ENCODE measurements around the gene XYLT1. TPM values are rescaled to one million over a fixed set of nuclear protein-coding genes. Genes with fewer than 3 reads are reported as not detected.

XYLT1 gene
- total RNA-seq, 1 donor from 2014 or later = 14.7 TPM

DNA sequence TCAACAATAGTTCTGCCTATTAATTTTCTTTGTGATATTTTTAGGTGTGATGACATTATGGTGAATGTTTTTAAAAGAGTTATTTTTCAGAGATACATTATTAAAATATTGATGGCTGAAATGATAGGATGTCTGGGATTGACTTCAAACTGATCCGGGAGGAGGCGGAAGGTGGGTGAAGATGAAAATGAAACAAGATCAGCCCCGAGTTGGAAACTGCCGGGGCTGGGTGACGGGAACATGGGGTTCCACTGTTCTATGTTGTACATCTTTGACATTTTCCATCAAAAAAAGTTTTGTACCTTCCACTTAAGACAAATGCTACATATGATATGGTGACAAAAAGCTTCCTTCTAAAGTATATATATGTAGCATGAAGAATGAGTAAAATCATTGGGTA is 336.9 kb downstream of the XYLT1 start:
- DNase-seq = no peak

DNA sequence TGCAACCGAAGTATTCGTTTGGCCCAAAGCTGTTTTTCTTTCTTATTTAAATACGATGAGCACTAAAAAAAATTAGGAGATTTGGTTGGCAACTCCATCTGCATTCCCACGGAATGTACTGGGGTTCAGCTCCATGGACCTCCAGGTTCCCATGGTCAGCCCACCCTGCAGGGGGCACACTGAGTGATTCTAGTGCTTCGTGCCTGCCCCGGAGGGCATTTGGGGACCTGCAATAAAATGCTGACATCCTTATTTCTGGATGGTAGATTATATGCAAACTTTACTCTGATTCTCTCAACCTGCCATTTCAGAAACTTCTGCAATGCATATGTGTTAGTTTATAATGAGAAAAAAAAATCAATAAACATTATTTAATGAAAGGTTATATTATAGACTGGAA is 339.4 kb downstream of the XYLT1 start:
- no peak for DNase-seq

DNA sequence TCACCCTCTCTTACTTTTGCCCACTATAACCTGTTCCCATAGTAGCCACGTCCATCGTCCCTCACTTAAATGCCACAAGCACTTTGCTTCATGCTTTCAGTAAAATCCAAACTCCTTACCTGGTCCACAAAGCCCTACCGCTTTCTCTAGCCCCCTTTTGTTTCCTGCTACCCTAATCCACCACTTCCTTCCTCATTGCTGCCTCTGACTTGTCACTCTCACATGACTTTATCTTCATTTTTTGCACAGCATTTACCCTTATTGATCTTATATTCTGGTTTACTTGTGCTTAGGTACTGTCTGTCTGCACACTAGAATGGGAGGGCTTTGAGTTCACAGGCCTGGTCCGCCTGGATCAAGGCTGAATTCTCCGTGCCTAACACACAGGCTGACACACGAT is 340.0 kb downstream of the XYLT1 start:
- DNase-seq = no peak

DNA sequence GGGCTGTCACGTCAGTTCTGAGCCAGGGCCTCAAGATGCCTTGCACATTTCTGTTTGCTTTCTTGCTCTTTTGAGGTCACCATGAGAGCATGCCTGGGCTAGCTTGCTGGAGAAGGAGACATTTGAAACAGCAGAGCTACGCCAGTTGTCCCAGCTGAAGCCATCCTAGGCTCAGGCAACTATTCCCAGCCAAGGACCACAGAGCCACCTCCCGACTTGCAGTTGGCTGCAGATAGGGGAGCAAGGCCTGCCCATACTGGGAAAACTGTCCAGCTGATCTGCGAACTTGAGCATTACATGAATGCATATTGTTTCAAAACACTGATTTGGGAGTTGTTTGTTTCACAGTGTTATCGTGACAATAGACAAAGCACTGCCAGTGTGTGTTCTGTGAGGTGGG is 340.8 kb downstream of the XYLT1 start:
- DNase-seq = no peak

DNA sequence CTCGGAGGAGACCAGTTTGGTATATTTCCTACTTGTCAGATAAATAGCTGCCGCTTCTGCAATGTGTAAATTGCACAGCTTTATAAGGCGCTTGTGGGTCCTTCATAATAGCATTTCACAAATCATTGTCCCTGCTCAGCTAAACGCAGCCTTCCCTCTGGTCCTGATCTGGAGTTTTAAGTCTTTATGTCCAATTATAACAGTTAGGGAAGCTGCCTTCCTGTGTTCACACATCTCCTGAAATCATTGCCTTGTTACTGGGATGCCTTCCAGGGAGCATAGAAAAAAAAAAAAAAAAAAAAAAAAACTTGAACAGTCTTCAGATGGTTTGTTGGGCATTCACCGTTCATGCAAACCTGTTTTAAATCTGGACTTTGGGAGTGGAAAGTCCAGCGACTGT is 342.0 kb downstream of the XYLT1 start:
- DNase-seq = no peak

DNA sequence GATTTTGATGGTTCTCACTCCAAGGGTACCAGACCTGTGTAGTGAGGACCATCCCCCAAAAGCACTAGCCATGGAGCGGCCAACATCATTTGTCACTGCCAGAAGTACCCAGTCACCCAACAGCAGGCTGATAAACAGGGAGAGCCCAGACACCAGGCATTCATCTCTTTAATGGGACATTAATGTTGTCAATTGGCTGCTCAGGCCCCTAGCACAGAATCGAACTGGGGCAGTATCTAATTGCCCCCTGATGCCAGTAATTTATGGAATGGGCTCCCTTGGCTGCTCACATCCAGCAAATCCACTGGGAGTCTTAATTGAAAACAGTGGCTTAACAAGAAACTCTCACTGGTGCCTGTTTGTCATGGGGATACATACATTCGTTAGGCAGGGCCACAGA is 344.6 kb downstream of the XYLT1 start:
- no peak for DNase-seq

DNA sequence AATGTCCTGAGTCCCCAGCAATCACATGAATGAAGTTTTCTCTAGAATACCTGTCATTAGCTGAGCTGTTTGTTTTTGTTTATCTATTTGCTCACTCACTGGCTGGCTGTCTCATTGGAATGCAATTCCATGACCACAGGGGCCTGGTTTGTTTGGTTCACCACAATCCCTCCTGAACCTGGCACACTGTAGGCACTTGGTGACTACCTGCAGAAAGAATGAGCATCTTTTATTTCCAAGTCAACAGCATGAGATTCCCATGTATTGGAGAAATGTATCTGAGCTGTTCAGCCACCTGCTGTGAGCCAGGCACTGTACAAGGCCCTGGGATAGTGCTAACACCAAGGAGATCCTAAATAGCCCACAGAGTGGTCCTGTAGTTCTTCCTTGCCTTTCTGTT is 345.1 kb downstream of the XYLT1 start:
- no peak for DNase-seq

DNA sequence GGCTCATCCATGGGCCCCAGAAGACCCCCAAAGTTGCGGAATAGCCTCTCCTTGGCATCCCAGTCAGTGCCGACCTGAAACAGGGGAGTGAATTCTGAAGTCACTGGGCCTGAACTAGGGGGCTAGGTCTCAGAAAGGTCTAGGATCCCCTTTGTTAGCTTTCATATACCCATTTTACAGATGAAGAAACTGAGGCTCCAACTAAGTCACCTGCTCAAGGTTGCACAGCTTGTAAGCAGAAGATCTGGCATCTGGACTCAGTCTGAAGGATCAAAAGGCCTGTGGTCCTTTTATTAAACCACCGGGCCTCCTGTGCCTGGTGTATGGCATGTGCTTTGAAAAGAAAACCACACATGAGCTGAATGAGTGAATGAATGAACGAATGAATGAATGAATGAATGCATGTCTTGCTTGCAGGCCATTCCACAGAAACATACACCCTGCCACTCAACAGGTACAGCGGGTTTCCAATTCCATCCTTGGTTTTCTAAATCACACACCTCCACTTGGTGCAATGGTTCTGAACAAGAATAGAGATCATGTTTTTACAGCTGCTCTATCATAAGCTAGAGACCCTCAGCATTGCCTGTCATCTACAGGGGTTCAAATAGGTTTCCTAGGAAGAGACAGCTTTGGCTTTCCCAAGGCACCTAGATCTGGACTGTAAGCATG is 352.7 kb downstream of the XYLT1 start:
- DNase-seq = no peak

DNA sequence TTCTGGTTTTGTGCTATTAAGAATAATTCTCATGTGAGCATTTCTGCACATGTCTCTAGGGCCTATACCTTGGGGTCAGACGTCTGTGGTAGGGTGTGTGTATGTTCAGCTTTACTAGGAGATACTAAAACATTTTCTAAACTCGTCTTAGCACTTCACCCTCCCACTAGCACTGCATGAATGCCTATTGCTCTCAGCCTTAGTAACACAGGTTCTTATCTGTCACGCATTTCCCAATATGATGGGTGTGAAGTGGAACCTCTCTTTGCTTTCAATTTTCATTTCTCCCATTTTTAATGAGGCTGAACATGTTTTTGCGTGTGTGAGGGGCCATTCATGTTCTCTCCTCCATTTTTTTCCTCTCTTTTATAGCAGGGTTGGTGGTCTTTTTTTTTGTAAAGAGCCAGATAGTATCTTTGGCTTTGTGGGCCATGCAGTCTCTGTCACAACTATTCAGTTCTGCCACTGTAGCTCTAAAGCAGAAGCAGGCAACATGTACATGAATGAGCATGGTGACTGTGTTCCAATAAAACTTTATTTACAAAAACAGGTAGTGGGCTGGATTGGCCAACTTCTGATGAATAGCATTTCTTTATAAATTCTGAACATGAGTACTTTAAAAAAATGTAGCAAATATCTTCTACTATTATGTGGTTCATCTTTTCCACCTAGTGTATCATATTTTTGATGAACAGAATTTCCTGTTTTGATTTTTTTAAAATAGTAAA is 354.0 kb downstream of the XYLT1 start:
- DNase-seq = no peak

DNA sequence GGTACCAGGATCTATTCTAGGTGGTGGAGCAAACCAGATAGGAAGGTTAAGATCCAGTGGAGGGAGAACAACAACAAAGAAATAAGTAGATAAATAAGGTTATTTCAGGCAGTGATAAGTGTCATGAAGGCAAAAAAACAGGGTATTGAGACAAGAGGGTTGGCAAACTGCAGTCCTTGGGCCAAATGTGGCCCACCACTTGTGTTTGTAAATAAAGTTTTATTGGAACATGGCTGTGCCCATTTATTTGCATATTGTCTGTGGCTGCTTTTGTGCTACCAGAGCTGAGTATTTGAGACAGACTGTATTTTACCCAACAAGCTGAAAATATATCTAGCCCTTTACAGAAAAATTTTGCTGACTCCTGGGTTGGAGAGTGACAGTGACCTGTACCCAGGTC is 361.3 kb downstream of the XYLT1 start:
- DNase-seq = no peak

DNA sequence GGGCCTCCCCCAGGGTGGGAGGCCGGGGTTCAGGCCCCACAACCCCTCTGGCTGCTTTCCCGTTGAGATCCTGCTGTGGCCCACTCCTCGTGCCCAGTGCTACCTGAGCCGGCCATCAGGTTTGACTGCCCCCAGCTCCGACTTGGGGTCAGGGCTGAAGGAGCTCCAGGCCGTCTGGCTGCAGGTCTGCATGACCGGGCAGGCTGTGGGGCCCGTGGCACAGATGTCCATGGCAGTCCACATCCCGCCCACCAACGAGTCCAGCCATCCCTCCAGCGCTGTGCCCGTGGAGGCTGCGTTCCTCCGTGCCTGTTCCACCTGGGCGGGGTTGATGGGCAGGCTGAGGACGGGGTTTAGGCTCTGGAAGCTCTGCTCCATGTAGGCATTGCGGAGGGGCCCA is 362.2 kb downstream of the XYLT1 start:
- DNase-seq = no peak

DNA sequence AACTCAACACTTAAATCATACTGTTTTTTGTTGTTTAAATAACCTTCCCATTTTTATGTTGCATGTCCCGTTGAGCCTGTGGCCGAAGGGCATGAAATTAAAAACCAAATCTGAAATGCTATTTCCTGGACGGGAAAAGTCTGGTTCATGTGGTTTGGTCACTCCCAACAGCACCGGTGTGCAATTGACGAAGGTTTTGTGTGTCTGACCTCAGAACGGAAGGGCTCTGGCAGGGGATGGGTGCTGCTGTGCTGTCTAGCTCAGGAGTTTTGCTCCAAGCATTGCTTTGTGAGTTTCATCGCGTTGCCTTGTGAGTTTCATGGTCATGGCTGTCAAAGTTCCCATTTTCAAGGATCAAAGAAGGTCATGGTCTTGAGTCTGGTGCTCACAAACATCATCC is 363.3 kb downstream of the XYLT1 start:
- no peak for DNase-seq

DNA sequence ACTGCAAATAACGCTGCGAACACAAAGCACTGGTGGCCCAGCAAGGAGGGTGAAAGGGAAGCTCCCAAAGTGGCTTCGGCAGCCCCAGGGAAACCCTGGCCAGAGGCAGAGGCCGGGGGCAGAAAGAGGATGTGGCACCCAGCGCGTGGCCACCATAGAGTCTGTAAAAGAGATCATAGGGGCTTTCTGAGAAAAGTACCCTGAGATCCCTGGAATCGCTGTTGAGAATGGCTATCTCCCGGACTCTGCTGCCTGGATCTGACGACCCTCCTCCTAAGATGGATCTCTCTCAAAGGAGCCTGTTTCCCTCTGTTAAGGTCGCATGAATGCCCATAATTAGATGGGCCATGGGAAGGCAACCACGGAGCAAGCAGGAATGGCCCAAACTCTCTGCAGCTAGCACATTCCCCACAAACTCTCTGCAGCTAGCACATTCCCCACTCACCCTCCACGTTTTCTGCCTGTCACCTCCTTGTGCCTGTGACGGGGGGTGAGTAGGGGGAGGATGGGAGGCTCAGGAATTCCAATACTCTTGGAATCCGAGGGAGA is 364.4 kb downstream of the XYLT1 start:
- no peak for DNase-seq

DNA sequence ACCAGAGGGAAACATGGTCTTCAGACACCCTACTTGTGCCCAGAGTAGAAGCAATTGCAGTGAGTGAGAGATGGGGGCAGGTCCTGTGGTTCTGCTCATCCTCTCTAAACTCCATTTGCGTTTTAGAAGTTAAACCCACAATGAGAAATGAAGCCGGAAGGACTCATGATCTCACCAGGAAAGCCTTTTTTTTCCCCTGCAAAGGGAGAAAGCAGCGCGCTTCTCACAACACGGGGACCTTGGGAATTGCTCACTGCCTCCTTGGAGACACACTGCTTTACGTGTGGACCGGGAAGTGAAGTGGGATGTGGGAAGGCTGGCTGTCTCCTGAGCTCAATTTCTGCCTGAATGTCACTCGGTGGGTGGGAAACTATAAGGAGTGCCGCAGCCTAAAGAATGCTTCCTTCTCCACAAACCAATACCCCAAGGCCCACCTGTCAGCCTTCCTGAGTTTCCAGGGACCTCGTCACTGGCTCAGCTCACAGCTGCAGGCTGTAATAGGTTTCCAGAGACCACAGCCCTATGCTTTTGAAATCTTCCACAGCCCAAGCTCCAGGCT is 365.4 kb downstream of the XYLT1 start:
- DNase-seq = no peak

DNA sequence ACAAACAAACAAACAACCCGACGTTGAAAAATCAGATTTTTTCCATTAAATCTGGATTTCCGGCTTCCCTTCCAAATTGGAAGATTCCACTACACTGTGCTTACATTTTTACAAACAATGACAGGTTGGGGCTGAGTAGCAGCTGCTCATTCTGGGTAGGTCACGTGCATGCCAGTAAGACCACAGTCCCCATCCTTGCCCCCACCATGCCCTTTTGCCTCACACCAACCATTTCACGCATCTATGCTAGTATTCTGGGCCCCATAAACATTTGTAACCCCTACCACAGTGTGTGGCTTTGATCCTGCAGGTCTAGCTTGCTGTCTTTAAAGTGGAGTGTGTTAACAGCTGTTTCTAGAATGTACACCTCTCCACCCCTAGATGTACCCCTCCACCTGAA is 366.1 kb downstream of the XYLT1 start:
- DNase-seq = no peak

DNA sequence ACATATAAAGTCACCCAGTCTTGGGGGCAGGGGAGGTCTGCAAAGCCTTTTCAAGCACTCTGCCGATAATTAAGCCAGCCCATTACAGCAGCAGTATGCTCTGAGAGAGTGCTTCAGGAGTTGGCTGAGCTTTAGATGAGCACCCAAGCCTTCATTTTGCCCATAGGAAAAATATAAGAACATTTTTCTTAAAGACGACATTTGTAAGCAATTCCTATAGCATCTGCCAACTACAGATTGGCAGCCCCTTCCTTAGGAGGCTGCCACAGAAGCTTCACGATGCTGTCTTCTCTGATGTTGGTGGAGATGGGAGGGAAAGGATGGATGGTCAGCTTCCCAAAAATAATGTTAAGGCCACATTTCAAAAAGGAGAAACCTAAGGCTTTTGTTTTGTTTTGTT is 367.5 kb downstream of the XYLT1 start:
- no peak for DNase-seq

DNA sequence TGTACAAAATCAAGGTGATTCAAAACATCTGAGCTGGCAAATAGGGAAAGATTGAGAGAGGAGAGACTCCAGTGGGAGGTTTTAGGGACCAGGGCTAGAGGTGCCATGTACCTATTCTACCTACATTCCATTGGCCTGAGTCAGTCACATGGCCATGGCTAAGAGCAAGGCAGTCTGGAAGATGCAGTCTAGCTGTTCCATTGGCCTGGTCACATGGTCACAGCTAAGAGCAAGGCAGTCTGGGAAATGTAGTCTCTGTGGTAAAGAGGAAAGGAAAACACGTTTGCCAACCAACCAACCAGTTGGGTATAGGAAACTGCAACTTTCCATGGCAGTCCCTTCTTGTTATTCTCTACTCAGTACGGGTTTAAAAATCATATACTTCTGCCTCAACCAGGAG is 369.1 kb downstream of the XYLT1 start:
- no peak for DNase-seq

DNA sequence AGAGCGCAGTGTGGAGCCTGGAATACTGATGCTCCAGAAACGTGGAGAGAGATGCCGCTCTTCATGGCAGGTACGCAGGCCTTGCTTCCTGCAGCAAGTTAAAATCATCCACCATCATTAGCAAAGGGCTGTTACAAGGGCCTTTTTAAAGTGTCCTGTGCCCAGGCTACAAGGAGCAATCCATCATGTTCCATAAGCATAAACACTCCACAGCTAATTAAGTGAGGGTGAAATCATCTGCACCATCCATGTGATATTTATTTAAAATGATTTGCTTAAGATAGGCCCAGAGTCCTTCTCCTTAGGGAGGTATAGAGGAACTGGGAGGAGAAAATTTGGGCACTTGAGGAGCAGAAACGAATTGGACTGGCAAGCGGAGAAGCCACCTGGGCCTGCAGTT is 372.1 kb downstream of the XYLT1 start:
- no peak for DNase-seq

DNA sequence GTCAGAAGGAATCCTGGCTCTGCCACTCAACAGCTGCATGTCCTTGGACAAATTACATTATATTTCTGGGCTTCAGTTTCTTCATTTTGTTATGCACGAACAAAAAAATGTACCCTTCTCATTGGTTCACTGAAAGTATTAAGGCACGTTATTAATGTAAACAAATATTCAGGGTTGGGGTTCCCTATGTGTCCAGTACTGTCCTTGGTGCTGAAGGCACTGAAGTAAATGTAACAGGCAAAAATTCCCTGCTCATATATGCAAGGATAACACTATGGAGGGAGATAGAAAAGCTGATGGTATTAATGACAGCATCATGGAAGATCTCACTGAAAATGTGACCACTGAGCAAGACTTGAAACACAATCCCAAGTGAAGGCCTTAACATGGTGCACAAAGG is 386.6 kb downstream of the XYLT1 start:
- no peak for DNase-seq

DNA sequence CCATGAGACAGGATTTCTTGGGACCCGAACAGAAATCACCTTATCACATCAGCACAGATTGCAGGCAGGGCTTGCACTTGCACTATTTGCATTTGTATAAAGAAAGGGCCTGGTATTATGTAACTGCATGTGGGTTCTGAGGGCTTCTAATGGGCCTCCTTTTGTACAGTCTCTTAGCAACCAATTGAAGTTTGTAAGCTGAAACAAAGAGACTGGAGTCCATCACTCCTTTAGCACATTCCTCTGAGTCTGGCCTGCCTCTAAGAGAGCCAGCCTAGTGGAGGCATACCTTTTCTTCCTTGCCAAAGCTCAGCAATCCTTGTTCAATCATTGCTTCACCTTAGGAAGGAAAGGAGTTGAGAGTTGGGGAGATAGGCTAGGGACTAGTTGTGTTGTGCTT is 387.1 kb downstream of the XYLT1 start:
- no peak for DNase-seq

DNA sequence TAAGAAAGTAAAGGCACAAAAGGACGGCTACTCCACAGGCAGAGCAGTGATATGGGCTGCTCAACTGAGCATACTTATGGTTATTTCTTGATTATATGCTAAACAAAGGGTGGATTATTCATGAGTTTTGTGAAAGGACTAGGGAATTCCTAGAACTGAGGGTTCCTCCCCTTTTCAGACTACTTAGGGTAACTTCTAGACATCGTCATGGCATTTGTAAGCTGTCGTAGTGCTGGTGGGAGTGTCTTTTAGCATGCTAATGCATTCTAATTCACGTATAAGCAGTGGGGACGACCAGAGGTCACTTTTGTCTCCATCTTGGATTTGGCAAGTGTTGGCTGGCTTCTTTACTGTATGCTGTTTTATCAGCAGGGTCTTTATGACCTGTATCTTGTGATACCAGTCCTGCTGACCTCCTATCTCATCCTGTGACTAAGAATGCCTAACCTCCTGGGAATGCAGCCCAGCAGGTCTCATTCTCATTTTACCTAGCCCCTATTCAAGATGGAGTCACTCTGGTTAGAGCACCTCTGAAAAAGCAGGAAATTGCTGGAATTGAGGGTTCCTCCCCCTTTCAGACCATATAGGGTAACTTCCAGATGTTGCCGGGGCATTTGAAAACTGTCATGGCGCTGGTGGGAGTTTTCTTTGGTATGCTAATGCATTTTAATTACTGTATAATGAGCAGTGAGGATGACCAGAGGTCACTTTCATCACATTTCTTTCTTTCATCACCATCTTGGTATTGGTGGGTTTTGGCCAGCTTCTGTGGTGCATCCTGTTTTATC is 388.5 kb downstream of the XYLT1 start:
- DNase-seq = no peak

DNA sequence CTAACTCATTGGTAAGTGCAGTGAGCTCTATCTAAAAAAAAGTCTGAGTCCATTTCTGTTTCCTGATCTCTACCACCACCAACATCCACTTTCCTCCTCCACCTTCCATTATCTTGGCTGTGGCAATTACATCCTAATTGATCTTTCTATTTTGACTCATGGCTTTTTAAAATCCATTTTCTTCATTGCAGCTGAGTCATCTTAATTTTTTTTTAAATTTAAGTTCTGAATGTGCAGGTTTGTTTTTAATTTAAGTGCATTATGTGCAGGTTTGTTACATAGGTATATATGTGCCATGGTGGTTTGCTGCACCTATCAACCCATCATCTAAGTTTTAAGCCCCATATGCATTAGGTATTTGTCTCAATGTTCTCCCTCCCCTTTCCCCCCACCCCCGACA is 390.7 kb downstream of the XYLT1 start:
- DNase-seq = no peak
